Mononuclear cell (primary cell): Measurements from ENCODE around the gene CDR2L. TPM values are rescaled to one million over a fixed set of nuclear protein-coding genes. Genes with fewer than 3 reads are reported as not detected.
"Not testable (repeated sequence)": the region's sequence is repeated elsewhere in the genome, so short reads cannot be mapped to it uniquely, and the experiment has no call there.

ENCODE experiments used
- H3K27me3 ChIP-seq: 2 replicates; pipeline ENCODE4 v1.6.0; 2011; ENCODE audit warnings: low read length, control low read depth; ENCODE audit not compliant: insufficient read depth
- H3K4me1 ChIP-seq: 2 replicates; pipeline ENCODE4 v1.5.1; 2011; ENCODE audit warnings: mild to moderate bottlenecking, low read length, control low read depth; ENCODE audit not compliant: insufficient read depth
- H3K4me3 ChIP-seq: 2 replicates; pipeline ENCODE4 v1.5.1; 2011; ENCODE audit warnings: mild to moderate bottlenecking, low read length, moderate library complexity
- H3K9me3 ChIP-seq: 2 replicates; pipeline ENCODE4 v1.5.1; 2011; ENCODE audit warnings: low read depth, mild to moderate bottlenecking, control low read depth, low read length
- total RNA-seq: library from RNA; depleted of rRNA; stranded (reverse); fragments of >200 nt; gene quantifications from one replicate; pipeline ENCODE4 v1.2.3, GENCODE V29; 2012

CDR2L gene
- total RNA-seq, 1 donor = 0.31 TPM

DNA sequence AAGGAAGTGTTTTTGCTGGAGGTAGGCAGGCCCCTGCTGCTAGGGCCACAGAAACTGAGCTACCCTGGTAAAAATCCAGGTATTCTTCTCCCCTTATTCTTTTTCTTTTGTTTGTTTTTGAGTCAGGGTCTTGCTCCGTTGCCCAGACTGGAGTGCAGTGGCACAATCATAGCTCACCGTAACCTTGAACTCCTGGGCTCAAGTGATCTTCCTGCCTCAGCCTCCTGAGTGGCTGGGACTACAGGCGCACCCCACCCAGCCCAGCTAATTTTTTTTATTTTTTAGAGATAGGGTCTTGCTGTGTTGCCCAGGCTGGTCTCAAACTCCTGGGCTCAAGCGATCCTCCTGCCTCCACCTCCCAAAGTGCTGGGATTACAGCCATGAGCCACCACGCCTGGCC, 17.9 kb upstream of the CDR2L start:
- not testable (repeated sequence) for H3K9me3 ChIP-seq, H3K4me1 ChIP-seq, H3K4me3 ChIP-seq
- peaks cover 25% of the 10 kb centered on the region for H3K27me3 ChIP-seq

DNA sequence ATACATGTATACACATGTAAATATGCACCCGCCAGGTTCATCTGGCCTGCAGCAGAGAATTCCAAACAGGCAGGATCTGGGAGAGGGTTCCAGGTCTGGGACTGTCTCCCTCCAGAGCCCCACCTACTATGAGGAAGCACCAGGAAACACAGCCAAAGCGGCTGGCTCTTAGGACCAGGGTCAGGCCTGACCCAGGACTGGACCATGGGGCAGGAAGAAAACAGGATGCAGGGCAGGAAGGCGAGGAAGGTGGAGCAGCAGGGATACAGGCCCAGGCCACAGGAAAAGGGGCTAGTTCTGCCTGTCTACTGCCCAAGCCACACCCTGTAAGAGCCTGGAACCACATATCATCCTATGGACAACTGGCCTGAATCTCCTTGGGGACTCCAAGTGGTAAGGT, 17.0 kb upstream of the CDR2L start:
- peaks cover 8% of the 10 kb centered on the region for H3K4me1 ChIP-seq
- no peak overlapping the region for H3K4me3 ChIP-seq
- H3K9me3 ChIP-seq = no peaks in the 10 kb centered on the region
- peaks cover 34% of the 10 kb centered on the region for H3K27me3 ChIP-seq

DNA sequence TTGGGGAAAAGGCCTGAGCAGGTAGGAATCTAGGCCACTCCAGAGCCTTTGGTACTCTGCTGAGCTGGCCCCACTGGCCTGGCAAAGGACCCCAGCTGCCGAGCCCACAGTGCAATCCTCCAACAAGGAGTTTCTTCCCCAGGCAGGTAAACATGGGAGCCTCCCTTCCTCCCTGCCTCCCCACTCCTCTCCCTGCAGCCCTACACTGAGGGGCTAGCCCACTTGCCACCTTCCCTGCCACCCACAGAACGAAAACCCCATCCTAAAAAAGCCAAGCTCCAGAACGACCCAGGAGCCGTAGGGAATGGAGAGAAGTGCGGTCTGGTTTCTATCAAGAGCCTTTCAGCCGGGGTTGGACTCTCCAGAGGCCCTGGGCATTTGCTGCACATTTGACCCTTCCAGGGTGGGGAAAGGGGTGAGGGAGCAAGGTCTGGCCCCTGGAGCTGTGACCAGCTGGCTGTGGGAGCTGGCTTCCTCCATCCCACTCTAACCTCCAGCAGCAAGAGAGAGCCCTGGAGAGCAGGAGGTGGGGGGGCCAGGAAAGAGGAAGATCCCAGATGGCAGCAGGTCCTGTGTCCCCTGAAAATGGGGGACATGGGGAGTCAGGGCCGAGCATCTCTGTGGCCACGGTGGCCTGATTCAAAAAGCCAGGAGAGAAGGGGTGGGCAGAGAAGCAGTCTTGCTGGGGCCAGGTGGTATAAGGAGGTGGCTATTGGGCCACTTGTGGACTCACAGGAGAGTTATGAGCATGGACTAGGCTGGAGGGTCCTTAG, 16.2 kb upstream of the CDR2L start:
- H3K4me3 ChIP-seq = no peak overlapping the region
- no peaks in the 10 kb centered on the region for H3K9me3 ChIP-seq
- peaks cover 39% of the 10 kb centered on the region for H3K27me3 ChIP-seq
- H3K4me1 ChIP-seq = peaks cover 8% of the 10 kb centered on the region

DNA sequence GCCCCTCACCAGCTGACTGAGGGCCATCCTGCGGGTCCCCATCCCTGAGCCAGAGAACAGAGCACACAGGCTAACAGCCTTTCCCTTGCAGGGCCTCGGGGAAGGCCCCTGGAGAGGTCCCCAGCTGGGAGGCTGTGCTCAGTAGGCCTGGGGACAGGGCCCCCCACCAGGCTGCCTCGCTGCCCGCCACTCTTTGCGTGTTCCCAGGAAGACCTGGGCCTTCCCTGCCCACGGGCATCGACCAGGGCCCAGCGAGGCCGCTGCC, 15.7 kb upstream of the CDR2L start:
- H3K4me3 ChIP-seq = no peak overlapping the region
- H3K27me3 ChIP-seq = peaks cover 39% of the 10 kb centered on the region
- no peaks in the 10 kb centered on the region for H3K9me3 ChIP-seq
- H3K4me1 ChIP-seq = peaks cover 8% of the 10 kb centered on the region

DNA sequence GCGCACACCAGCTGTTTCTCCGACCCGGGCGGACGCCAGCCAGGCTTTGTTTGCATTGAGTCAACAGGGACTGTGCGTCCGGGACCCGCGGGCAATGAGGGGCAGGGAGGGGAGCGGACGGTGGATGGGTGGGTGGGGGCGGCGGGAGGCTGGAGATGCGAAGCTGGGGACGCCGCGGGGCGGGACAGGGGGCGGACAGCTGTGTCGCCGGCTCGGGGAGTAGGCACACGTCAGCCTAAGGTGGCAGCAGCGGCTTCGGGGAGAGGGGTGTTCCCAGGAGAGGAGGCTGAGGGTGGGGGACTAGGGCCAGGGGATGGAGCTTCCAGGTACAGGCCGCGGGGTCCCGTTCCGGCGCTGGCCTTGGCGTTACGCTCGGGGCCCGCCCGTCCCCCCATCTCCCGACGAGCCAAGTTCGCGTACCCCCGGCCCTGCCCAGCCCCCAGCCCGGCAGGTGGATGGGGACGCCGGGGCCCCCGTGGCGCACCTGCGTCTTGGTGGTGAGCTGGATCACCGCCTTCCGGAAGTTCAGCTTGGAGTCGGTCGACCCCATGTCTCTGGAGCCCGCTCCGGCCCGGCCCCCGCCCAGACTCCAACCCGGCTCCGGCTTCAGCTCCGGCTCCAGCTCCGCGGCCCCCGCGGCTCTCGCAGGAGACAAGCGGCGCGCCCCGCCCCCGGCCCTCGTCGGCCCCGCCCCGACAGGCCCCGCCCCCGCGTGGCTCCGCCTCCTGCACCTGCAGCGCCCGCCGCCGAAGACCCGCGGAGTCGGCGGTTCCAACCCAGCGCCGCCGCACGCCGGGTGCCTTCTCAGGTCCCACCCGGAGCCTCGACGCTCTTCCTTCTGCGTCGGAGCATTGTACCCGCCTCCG, 15.1 kb upstream of the CDR2L start, which contains the start of gene HID1:
TSS of gene HID1 (minus strand) at position 653 of the 866 bp plus-strand sequence. CDS start at position 550, 103 bp downstream.
- H3K27me3 ChIP-seq = peaks cover 39% of the 10 kb centered on the region
- H3K9me3 ChIP-seq = no peaks in the 10 kb centered on the region
- peak within 1 kb of the TSS; percentile 35 for H3K4me3 ChIP-seq
- H3K4me1 ChIP-seq = peaks cover 8% of the 10 kb centered on the region

DNA sequence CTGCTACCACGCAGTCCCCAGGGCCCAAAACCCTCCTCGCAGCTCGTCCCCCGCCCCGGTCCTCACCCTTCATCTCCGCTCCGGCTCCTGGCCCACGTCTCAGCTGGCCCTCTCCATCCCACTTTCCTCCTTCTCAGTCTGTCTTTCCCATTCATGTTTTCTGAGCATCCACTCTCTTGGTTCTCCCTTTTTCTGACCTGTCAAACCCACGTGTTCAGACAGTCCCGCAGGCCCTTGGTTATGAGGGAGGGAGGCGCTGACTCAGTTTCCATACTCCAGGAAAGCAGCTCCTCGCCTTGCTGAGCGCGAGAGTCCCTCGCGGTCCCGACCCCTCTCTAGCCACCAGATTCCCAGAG, 14.5 kb upstream of the CDR2L start:
- H3K4me3 ChIP-seq = no peak overlapping the region
- peaks cover 39% of the 10 kb centered on the region for H3K27me3 ChIP-seq
- H3K4me1 ChIP-seq = peaks cover 8% of the 10 kb centered on the region
- H3K9me3 ChIP-seq = no peaks in the 10 kb centered on the region

DNA sequence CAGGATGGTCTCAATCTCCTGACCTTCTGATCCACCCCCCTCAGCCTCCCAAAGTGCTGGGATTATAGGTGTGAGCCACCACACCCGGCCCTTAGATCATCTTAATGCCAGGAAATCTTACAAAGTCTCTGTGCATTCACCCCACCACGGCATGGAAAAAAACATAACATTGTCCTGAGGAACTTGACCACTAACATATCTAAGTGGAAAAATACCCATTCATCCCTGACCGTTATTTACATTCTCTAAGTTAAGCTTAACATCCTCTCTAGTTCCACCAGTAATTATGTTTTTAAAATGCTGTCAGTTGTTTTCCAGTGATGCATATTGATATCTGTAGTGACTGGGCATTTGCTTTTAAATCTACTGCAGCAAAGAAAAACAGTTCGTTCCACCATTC, 11.5 kb upstream of the CDR2L start:
- H3K9me3 ChIP-seq = no peaks in the 10 kb centered on the region
- peaks cover 10% of the 10 kb centered on the region for H3K4me1 ChIP-seq
- peaks cover 40% of the 10 kb centered on the region for H3K27me3 ChIP-seq
- H3K4me3 ChIP-seq = no peak overlapping the region

DNA sequence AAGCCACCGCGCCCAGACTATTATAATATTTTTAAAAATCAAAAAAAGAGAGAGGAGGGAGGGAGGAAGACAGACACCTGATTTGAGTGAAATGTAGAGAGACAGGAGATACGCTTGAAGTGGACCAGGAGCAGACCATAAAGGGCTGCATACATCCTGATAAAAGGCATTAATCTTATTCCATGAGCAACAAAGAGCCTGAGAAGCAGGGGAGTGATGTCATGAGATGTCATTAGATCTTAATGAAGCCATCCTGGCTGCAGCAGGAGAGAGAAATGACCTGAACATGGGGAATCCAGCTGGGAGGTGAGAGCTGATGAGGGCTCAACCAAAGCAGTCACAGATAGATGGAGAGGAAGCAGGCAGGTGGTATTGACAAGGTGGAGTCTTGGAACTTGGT, 9.6 kb upstream of the CDR2L start:
- no peaks in the 10 kb centered on the region for H3K9me3 ChIP-seq
- H3K4me1 ChIP-seq = peaks cover 24% of the 10 kb centered on the region
- H3K27me3 ChIP-seq = peaks cover 45% of the 10 kb centered on the region
- no peak overlapping the region for H3K4me3 ChIP-seq

DNA sequence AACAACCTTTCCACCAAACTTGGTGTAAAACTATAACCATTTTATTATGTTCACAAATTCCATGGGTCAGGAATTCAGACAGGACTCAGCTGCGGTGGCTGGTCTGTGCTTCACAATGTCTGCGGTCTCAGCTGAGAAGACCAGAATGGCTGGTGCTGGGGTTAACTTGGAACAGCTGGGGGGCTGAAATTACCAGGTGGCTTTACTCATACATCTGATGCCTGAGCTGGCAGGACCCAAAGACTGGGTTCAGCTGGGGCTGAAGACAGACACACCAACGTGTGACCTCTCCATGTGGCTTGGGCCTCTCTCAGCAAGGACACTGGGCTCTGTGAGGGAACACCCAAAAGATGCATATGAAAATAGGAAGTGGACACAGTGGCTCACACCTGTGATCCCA, 9.2 kb upstream of the CDR2L start:
- peaks cover 43% of the 10 kb centered on the region for H3K27me3 ChIP-seq

DNA sequence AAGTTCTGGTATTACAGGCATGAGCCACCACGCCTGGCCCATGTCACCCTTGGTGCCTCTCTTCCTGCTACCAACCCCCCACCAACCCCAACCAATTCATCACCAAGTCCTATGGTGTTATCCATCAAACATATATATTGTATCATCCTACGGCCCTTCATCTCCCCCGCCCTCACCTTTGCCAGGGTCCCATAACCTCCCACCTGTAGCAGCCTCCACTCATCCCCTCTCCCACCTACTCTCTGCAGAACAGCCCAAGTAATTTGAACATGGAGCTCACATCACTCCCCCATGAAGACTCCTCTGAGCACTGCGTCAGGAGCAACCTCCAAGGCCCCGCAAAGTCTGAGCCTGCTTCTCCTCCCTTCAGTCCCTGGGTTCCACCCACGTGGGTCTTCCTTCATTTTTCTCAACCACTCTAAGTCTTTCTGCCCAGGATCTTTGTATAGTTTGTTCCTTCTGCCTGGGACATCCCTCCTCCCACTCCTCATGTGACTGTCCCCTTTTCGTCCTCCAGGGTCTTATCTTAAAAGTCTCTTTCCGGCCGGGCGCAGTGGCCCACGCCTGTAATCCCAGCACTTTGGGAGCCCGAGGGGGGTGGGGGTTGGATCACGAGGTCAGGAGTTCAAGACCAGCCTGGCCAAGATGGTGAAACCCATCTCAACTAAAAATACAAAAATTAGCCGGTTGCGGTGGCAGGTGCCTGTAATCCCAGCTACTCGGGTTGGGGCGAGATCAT, 7.9 kb upstream of the CDR2L start:
- peaks cover 34% of the 10 kb centered on the region for H3K27me3 ChIP-seq
- peaks cover 20% of the 10 kb centered on the region for H3K4me1 ChIP-seq
- no peaks in the 10 kb centered on the region for H3K9me3 ChIP-seq

More for the DNA sequence above, 9.2 kb upstream of the CDR2L start:
- H3K4me1 ChIP-seq = peaks cover 20% of the 10 kb centered on the region
- H3K4me3 ChIP-seq = no peak overlapping the region
- H3K9me3 ChIP-seq = no peaks in the 10 kb centered on the region

DNA sequence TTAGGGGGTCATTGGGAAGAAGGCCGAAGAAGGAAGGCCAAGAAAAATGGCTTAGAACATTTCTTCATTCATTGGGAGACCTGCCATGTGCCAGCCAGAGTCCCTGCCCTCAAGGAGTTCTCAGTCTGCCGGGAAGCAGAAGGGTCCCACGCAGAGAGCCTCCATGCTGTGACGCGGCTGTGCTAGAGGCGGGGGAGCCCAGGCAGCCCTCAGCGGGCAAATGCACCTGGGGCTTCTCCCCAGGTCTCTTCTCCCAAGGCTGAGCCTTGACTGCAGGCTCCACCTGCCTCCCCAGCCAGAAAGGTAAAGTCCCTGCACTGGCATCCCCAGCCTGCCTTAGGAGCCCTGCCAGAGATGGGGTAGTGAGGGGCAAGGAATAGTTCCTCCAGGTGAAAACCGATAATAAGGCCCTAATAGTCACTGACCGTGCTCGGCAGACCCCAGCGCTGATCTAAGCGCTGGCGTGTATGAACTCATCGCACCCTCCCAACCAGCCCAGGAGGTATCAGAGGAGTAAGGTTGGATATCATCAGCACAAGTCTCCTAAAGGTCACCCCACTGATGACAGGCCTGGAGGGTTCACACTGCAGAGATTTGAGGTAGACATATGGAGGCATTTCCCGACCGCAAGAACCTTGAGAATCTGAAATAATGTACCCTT, 6.0 kb upstream of the CDR2L start:
- Histone ChIP-seq H3K9me3 (no peaks in the 10 kb centered on the region), H3K4me1 (peaks cover 30% of the 10 kb centered on the region), H3K4me3 (peak overlapping the region; percentile 46), H3K27me3 (peaks cover 22% of the 10 kb centered on the region)

More for the DNA sequence above, 7.9 kb upstream of the CDR2L start:
- H3K4me3 ChIP-seq = no peak overlapping the region

DNA sequence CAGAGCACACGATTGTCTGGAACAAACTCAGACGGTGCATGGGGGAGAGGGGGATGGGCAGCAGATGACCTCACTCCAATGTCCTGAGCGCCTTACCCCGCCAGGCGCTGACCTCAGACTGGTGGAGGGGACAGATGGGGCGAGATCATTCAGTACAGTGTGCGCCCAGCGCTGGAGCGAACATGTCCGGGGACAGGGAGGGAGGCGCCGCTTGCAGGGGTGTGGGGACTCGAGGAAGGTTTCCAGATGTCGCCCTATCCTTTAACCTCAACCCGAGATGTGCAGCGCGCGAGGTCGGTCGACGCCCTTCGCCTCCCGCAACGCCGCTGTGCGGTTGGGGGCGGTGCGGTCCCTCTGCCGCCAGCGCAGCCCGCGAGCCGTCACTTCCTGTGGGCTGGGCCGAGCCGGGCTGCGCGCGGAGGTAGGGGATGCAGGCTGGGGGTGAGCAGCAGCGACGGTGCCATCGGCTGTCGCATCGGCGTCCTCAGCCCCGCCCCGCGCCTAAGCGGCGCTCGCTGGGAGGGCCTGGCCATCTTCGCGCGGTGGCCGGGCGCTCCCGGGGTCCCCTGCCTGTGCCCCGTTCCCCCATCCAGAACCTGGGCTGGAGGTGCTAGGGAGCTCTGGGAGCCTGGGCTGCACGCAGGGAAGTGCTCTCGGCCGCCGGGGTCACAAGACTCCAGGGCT, 5.3 kb upstream of the CDR2L start:
- peak overlapping the region; percentile 46 for H3K4me3 ChIP-seq
- peaks cover 22% of the 10 kb centered on the region for H3K27me3 ChIP-seq
- H3K4me1 ChIP-seq = peaks cover 37% of the 10 kb centered on the region
- H3K9me3 ChIP-seq = no peaks in the 10 kb centered on the region

DNA sequence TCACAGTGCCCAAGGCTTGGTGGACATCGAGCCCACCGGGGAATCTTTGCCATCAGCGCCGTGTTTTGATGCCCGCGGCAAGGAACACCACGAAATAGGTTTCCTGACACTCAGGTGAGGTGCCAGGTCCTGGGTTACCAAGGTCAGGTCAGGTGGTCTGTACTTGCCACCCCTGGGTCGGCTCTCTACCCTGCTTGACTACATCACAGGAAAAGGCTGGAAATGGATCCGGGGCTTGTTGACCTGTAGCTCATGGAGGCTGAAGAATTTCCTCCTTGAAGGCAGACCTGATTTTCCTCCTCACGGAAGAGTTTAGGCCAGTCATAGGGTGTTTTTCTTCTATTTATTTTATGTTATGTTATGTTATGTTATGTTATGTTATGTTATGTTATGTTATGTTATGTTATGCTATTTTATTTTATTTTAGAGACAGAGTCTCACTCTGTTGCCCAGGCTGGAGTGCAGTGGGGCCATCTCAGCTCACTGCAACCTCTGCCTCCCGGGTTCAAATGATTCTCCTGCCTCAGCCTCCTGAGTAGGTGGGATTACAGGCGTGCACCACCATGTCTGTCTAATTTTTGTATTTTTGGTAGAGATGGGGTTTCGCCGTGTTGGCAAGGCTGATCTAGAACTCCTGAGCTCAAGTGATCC, 4.6 kb upstream of the CDR2L start:
- Histone ChIP-seq H3K4me3 (peak overlapping the region; percentile 46), H3K27me3 (peaks cover 22% of the 10 kb centered on the region)

DNA sequence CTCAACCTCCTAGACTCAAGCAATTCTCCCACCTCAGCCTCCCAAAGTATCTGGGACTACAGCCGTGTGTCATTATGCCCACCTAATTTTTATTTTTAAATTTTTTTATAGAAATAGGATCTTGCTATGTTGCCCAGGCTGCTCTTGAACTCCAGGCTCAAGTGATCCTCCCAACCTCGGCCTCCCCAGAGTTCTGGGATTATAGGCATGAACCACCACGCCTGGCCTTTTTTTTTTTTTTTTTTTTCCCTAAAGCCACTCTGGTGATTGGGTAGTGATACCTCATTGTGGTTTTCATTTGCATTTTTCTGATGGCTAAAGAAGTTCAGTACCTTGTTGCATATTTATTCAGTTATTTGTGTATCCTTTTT, 1.2 kb upstream of the CDR2L start:
- Histone ChIP-seq H3K4me3 (no peak overlapping the region), H3K4me1 (peaks cover 46% of the 10 kb centered on the region), H3K9me3 (no peaks in the 10 kb centered on the region), H3K27me3 (peaks cover 30% of the 10 kb centered on the region)

More for the DNA sequence above, 4.6 kb upstream of the CDR2L start:
- not testable (repeated sequence) for H3K9me3 ChIP-seq
- peaks cover 41% of the 10 kb centered on the region for H3K4me1 ChIP-seq
